Measurements from ENCODE around the gene TSSK3. TPM values are rescaled to one million over a fixed set of nuclear protein-coding genes. Genes with fewer than 3 reads are reported as not detected.

Gene TSSK3
- total RNA-seq, 4 donors from 2014 or later: 0.86 to 2.7 (median 1.3) TPM; not detected in 1

DNA sequence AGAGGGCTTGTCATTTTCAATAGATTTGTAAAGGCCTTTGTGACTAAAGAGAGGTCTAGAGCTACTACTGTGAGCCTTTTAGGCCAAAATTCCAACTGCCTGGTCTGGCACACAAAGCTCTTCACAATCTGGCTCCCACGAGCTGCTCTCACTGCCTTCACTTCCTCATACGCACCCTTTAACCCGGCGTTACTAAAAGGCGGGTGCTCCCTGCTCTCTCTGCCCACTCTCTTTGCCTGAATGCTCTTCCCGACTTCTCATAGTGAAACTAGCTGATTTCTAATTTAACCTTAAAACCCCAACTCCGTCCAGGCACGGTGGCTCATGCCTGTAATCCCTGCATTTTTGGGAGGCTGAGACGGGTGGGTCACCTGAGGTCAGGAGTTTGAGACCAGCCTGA, 17.7 kb downstream of the TSSK3 start:
- TF ChIP-seq EP300 (IDR thresholded peaks at IDR 0.05): no peak
- TF ChIP-seq, protein P1, sequence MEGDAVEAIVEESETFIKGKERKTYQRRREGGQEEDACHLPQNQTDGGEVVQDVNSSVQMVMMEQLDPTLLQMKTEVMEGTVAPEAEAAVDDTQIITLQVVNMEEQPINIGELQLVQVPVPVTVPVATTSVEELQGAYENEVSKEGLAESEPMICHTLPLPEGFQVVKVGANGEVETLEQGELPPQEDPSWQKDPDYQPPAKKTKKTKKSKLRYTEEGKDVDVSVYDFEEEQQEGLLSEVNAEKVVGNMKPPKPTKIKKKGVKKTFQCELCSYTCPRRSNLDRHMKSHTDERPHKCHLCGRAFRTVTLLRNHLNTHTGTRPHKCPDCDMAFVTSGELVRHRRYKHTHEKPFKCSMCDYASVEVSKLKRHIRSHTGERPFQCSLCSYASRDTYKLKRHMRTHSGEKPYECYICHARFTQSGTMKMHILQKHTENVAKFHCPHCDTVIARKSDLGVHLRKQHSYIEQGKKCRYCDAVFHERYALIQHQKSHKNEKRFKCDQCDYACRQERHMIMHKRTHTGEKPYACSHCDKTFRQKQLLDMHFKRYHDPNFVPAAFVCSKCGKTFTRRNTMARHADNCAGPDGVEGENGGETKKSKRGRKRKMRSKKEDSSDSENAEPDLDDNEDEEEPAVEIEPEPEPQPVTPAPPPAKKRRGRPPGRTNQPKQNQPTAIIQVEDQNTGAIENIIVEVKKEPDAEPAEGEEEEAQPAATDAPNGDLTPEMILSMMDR (IDR thresholded peaks at IDR 0.05): no peak
- no peak for TF ChIP-seq POLR2A (IDR thresholded peaks at IDR 0.05)
- TF ChIP-seq POLR2AphosphoS5 (IDR thresholded peaks at IDR 0.05): no peak
- Histone ChIP-seq H3K9me3 (no peaks in the 10 kb centered on the region), H3K4me3 (no peak overlapping the region), H3K4me1 (no peaks in the 10 kb centered on the region), H3K27me3 (no peaks in the 10 kb centered on the region), H3K36me3 (peaks cover 100% of the 10 kb centered on the region), H3K27ac (no peak overlapping the region)
- WGBS: 93% methylated on average over 9 of the region's 9 CpGs
- DNase-seq (ENCODE audit: low spot score in 2 of 2): no peak

DNA sequence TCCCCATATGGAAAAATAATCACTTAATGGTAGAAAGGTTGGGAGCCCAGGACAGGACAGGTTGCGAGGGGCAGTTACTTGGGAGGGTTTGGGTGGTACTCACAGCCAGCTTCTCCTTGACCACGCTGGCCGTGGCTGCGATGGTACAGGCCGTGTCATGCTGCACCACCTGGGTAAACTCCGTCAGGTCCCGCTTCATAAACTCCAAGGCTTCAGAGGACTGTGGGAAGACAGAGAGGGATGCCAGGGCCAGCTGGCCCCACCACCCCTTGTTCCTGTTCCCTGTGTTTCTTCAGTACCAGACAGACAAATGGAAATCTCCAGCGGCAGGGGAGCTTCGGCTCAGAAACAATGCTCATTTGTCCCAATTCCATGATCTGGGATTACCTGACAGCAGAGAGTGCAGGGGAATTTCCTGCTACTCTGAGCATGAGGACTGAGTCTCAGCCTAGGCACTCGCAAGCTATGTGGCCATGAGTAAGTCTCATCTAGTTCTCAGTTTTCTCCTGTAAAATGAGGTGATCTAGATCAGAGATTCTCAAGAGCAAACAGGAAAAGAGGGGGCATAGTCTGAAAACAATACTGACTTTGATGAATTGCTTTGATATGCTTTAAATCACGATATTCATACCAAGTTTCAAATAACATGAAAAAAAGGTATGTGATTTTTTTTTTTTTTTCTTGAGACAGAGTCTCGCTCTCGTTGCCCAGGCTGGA, 24.5 kb downstream of the TSSK3 start:
- Histone ChIP-seq H3K9me3 (no peaks in the 10 kb centered on the region), H3K36me3 (peaks cover 96% of the 10 kb centered on the region), H3K27me3 (no peaks in the 10 kb centered on the region)

GRCh38 chr1:32388641-32389040, 26.3 kb downstream of the TSSK3 start:
- H3K27me3 ChIP-seq: no peaks in the 10 kb centered on the region
- no peak for DNase-seq (ENCODE audit: low spot score in 2 of 2)
- H3K27ac ChIP-seq: no peak overlapping the region
- H3K9me3 ChIP-seq: no peaks in the 10 kb centered on the region
- peaks cover 78% of the 10 kb centered on the region for H3K36me3 ChIP-seq
- 85% methylated on average over 6 of the region's 6 CpGs for WGBS
- no peak overlapping the region for H3K4me3 ChIP-seq
- no peak for TF ChIP-seq POLR2A (IDR thresholded peaks at IDR 0.05)
- TF ChIP-seq, protein P1 (IDR thresholded peaks at IDR 0.05): no peak
- TF ChIP-seq EP300 (IDR thresholded peaks at IDR 0.05): no peak
- TF ChIP-seq POLR2AphosphoS5 (IDR thresholded peaks at IDR 0.05): no peak
- H3K4me1 ChIP-seq: peaks cover 31% of the 10 kb centered on the region

More for the DNA sequence above, 24.5 kb downstream of the TSSK3 start:
- Histone ChIP-seq H3K27ac (no peak overlapping the region), H3K4me1 (peaks cover 13% of the 10 kb centered on the region), H3K4me3 (no peak overlapping the region)
- no peak for TF ChIP-seq POLR2A (IDR thresholded peaks at IDR 0.05)
- DNase-seq (ENCODE audit: low spot score in 2 of 2): no peak
- WGBS: 89% methylated on average over 13 of the region's 13 CpGs

DNA sequence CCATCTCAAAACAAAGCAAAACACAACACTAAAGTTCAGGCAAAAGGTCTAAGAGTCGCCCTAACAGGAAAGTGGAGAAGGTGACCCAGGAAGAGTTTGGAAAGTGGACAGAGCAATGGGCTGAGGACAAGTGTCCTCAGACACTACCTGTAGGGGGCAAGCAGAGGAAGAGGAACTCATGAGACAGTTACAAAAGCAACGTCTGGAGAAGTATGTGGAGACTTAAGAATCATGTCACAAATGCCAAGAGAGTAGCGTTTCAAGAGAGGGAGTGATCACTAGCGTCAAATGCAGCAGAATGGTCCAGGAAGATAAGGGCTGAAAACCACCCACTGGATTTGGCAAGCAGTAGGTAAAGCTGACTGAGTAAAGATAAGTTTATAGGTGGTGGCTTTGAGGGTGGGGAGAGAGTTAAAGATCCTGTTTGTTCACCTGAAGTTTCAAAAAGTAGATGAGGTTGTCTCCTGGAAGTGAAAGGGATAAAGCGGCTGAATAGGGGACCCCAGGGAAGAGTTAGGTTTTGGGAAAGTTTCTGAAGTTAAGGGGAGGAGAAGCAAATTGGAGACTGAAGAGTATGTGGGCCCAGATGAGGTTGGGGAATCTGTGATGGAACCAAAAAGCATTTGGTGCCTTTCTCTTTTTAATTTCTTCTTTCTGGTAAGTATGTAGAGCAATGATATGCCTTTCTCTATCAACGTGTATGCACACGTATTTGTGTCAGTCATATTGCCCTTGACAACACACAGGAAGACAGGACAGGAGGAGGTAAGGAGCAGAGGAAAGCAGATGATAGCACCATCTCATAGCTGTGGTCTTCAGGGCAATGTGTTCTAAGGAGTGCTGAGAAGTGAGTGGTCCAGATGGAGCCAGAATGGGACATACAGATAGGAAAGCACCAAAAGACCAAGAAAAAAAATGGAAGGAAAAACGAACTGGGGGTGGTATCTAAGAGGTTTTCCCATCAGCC, 28.8 kb downstream of the TSSK3 start:
- H3K9me3 ChIP-seq: no peaks in the 10 kb centered on the region
- H3K4me1 ChIP-seq: peaks cover 44% of the 10 kb centered on the region
- no peak for DNase-seq (ENCODE audit: low spot score in 2 of 2)
- H3K36me3 ChIP-seq: peaks cover 52% of the 10 kb centered on the region
- H3K4me3 ChIP-seq: no peak overlapping the region
- H3K27ac ChIP-seq: no peak overlapping the region
- TF ChIP-seq, protein P1 (IDR thresholded peaks at IDR 0.05): no peak
- TF ChIP-seq EP300 (IDR thresholded peaks at IDR 0.05) (no peak), POLR2AphosphoS5 (IDR thresholded peaks at IDR 0.05) (no peak), POLR2A (IDR thresholded peaks at IDR 0.05) (no peak)
- no peaks in the 10 kb centered on the region for H3K27me3 ChIP-seq
- 60% methylated on average over 8 of the region's 8 CpGs for WGBS

GRCh38 chr1:32392325-32392724, 30.0 kb downstream of the TSSK3 start:
- H3K27ac ChIP-seq: no peak overlapping the region
- H3K36me3 ChIP-seq: peaks cover 42% of the 10 kb centered on the region
- peaks cover 44% of the 10 kb centered on the region for H3K4me1 ChIP-seq

More at GRCh38 chr1:32392325-32392724, 30.0 kb downstream of the TSSK3 start:
- WGBS: 54% methylated on average over 3 of the region's 3 CpGs
- Histone ChIP-seq H3K27me3 (no peaks in the 10 kb centered on the region), H3K4me3 (no peak overlapping the region), H3K9me3 (no peaks in the 10 kb centered on the region)
- no peak for DNase-seq (ENCODE audit: low spot score in 2 of 2)
- TF ChIP-seq POLR2A (IDR thresholded peaks at IDR 0.05) (no peak), POLR2AphosphoS5 (IDR thresholded peaks at IDR 0.05) (no peak), EP300 (IDR thresholded peaks at IDR 0.05) (no peak)
- TF ChIP-seq, protein P1 (IDR thresholded peaks at IDR 0.05): no peak
